HPDE6-E6E7 (cell line): ENCODE results near the gene WDR48.
A peak's percentile ranks its signal among the peaks of the same experiment; 100 is the strongest.

Experiments used
- DNase-seq: peaks from one replicate; pipeline ENCODE4 v3.0.0; 2011; ENCODE audit warnings: missing footprints; ENCODE audit errors: extremely low spot score

The WDR48 gene

DNA sequence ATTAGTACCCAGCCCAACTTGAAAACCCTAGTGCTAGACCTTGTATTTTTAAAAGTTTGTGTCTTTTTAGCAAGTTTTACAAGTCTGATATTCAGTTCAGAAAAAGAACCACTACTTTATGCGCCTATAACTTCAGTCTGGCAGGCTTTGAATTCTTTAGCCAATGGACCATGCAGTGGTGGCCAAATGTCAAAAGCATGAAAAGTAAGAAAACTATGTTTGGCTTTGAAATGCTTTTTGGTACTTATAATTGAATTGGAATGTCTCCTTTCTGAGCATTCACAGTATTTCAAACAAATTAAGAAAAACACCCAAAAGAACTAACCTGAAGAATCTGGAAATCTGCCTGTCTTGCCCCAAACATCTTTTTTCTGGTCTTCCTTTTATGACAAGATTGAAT lies 12.8 kb downstream of the WDR48 start:
- DNase-seq = no peak

DNA sequence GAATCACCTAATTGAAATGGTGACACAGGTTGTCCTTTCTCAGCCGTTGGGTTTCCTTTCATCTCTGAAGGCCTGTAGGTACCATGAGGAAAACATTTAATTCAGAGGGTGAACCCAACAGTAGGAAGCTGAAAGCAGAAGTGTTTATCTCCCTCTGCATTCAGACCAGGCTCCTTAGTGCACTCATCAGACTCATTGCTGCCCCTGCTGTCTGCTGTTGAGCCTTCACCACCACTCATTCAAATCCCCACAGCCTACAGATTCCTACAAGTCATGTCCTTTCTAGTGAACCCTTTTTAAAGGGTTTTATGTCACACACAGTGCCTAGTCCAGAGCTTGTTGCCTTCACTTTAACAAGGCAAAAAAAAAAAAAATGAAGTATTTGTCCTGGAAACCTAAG lies 13.4 kb downstream of the WDR48 start:
- no peak for DNase-seq

DNA sequence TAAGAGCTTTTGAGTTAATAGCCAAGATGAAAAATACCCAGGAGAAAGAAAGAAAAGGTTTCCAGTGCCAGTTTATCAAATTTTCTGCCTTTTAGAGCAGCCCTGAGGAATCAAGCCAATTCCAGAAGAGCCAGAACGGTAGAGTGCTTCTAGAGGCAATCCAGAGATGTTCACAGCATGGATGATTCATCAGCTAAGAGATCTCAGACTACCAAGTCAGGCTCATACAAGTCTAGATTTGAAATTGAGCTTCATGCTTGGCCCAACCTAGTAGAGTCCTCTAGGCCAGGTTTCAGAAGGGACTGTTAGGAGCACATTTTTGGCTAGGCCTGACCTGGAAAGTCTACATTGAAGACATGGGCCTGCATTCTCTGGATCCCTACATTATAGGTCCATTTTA lies 15.5 kb downstream of the WDR48 start:
- peak; percentile 0 for DNase-seq

- DNase-seq = no peak
Observed at GRCh38 chr3:39068556-39068955, 16.7 kb downstream of the WDR48 start.

GRCh38 chr3:39075910-39076309 lies 24.1 kb downstream of the WDR48 start:
- no peak for DNase-seq

DNA sequence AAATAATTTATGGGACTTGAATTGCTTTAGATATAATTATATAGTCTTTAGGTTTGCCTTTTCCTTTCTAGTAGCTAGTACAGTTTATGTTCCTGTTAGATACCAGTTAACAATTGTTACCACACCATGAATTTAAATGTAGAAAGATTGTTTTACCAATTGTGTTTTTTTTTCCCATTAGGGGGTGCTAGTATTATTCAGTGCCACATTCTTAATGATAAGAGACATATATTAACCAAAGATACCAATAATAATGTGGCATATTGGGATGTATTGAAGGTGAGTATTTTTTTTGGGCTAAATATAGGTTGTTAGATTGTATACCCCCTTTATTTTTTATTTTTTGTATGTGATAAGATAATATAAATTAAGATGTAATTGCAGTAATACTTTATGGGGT lies 27.7 kb downstream of the WDR48 start:
- no peak for DNase-seq

GRCh38 chr3:39080026-39080425 lies 28.2 kb downstream of the WDR48 start:
- DNase-seq = no peak

- DNase-seq = no peak
Observed at GRCh38 chr3:39082666-39083313, 31.0 kb downstream of the WDR48 start.

- DNase-seq = no peak
Observed at GRCh38 chr3:39086144-39086543, 34.3 kb downstream of the WDR48 start.

DNA sequence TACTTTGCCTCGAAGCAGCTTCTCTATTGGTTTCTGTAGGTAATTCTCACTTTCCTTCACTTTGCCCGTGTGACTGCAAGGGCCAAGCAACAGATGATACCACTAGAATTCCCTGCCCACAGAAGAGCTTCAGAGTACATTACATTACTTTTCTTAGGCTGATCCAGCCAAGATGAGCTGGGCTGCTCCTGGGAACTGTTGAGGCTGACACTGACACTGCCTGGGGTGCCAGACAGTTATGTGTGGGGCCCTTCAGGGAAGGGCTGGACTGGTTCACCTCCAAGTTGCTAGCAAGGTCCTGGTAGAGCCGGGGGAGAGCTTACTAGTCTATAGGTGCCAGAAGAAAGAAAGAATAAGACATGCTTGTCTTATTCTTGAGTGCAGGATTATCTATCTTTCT lies 36.6 kb downstream of the WDR48 start:
- no peak for DNase-seq

- DNase-seq = no peak
Observed at GRCh38 chr3:39088889-39089288, 37.1 kb downstream of the WDR48 start.

GRCh38 chr3:39090922-39091321 lies 39.1 kb downstream of the WDR48 start:
- DNase-seq = no peak

DNA sequence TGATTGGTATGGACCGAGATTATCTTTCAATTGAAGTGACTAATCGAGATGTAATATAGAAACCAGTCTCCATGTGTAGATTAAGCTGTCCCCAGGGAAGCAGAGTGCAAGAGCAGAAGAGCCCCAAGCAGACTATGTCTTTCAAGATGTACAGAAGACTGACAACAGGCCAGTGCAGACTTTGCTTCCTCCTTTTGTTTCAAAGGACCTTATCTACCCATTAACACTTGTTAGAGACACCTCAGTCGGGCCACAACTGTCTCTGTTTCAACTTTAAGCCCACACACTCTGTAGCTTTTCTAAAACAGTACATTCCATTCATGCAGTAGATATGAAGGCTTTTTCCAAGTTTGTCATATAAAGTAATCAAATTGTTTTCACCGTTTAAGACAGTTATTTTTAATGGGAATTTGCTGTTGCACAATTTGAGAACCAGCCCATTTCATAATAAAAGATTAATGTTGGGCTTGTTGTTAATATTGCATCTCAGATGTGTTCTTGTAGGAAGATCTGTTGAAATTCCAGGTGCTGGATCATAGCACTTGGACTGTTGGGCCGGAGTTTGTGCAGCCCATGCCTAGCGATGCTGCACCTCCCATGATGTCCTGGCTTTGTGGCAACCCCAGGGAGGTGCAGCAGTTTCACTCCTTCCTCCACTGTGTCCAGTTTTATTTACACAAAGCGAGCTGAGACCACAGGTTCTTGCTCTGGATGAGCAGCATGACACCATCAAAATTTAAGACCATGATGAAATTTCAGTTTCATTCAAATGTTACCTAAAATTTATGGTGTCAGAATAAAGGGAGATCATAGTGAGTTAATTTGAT lies 43.2 kb downstream of the WDR48 start:
- DNase-seq = no peak

DNA sequence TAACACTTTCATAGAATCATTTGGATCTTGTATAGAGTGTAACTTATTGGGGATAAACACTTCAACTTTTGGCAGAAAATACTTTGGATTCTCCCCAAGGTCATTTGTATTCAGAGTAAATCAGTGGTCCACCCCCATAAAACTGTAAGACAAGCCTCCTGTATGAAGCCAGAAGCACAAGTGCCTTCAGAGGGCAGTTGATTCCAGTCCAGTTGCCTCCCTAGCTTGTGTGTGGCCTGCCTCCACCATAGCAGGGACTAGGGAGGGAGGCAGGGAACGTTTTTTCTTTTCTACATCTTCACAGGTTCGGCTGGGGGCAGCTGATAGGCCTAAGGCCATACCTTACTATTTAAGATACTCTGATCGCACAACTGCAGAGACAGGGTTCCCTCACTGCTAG lies 44.0 kb downstream of the WDR48 start:
- DNase-seq = no peak

DNA sequence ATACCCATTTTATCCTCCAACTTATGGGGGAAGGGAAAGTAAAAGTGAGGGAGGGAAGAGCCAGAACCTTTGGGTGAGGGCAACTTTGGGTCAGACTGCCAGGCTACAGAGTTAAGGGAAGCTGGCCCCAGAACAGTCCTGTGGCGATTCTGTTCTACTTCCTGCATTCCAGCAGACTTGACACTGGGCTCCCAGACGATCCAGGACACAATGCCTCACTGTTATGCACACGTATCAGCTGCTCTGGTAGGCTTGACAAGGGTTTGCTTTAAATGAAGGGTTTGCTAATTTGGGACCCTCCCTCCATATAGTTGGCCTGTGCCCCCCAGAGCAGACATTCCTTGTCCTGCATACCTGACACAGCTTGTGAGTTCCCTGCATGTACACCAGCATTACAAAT lies 45.0 kb downstream of the WDR48 start:
- DNase-seq = no peak

GRCh38 chr3:39097716-39098472 lies 46.1 kb downstream of the WDR48 start:
- no peak for DNase-seq

DNA sequence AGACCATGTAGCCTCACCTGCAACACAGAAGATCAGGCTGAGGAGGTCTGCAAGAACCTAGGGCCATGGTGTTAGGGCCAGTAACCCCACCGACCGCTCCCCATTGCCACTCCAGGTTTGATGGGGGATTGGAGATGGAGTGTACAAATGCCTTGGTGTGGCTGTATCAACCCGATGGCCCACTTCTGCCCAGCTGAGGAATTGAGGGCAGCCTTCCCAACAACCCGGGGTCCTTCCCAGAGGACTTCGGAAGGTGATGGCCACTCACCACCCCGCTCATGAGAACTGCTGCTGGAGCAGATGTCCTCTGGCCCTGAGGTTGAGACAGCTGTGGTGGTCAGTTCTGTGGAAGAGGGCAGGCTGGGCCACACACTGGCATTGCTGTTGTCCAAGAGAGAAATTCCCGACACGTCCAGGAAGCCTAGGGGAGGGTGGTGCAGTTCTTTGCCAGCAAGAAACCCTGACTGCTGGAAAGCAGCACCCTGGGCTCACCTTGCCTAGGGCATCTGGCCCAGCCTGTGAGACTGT lies 46.7 kb downstream of the WDR48 start:
- no peak for DNase-seq

DNA sequence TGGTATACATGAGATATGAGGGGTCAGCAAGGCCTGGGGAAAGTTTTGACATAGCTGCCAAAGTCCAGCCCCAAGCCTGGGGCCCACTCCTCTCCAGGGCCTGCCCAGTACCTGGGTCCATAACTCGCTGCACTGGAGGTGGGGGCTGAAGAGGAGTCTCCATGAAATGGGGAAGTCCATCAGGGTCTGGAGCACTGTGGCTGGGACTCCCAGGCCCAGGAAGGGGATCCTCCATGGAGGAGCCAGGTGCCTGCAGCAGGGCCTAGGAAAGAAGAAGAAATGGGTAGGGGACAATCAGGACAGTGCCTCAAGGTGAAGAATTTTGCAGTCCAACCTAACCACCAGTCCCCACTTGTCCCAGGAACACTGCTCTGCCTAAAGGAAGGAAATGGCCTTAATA lies 47.4 kb downstream of the WDR48 start:
- DNase-seq = no peak

- DNase-seq = no peak
Observed at GRCh38 chr3:39099738-39100499, 48.1 kb downstream of the WDR48 start.

DNA sequence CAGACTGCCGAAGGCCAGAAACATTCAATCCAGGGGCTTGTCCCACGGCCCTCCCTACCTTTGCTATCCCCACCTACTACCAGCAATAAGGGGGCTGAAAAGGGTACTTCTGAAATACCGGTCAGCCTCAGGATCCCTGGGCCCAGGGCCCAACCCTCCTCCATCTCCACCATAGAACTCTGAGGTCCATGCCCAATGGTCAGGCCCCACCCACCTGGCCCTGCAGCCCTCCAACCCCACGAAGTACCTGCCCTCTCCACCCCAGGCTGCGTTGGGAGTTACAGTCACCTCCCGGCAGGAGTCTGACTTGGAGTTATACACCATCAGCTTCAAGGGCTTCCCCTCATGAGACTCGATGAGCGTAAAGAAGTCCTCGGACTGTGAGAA lies 48.7 kb downstream of the WDR48 start:
- DNase-seq = no peak

GRCh38 chr3:39101022-39101689 lies 49.3 kb downstream of the WDR48 start:
- peak; percentile 25 for DNase-seq
